Fibroblast of the aortic adventitia (primary cell): ENCODE results near the gene B3GNT8. TPM values are rescaled to one million over a fixed set of nuclear protein-coding genes. Genes with fewer than 3 reads are reported as not detected.

Source experiments
- DNase-seq: peaks from one replicate; pipeline ENCODE4 v3.0.0-alpha.2; 2010; ENCODE audit warnings: low read depth
- H3K4me3 ChIP-seq: 2 replicates; pipeline ENCODE4 v1.5.1; 2011; ENCODE audit warnings: low read depth, mild to moderate bottlenecking, control low read depth, low read length, moderate library complexity
- CTCF ChIP-seq: IDR thresholded peaks from 2 replicates; pipeline ENCODE4 v1.5.1; 2011; ENCODE audit warnings: mild to moderate bottlenecking, low read length, control low read depth, inconsistent platforms; ENCODE audit not compliant: insufficient read depth
- total RNA-seq: library from RNA; depleted of rRNA; stranded (reverse); fragments of >200 nt; gene quantifications from 2 replicates; pipeline ENCODE4 v1.2.3, GENCODE V29; 2012; ENCODE audit warnings: low replicate concordance

The B3GNT8 gene
- total RNA-seq, 1 donor: 2.1 TPM

GRCh38 chr19:41427647-41428480, 690 bp upstream of the B3GNT8 start:
- DNase-seq: peak; percentile 22
- peak overlapping the region; percentile 58 for H3K4me3 ChIP-seq
- TF ChIP-seq CTCF: peak; percentile 12

DNA sequence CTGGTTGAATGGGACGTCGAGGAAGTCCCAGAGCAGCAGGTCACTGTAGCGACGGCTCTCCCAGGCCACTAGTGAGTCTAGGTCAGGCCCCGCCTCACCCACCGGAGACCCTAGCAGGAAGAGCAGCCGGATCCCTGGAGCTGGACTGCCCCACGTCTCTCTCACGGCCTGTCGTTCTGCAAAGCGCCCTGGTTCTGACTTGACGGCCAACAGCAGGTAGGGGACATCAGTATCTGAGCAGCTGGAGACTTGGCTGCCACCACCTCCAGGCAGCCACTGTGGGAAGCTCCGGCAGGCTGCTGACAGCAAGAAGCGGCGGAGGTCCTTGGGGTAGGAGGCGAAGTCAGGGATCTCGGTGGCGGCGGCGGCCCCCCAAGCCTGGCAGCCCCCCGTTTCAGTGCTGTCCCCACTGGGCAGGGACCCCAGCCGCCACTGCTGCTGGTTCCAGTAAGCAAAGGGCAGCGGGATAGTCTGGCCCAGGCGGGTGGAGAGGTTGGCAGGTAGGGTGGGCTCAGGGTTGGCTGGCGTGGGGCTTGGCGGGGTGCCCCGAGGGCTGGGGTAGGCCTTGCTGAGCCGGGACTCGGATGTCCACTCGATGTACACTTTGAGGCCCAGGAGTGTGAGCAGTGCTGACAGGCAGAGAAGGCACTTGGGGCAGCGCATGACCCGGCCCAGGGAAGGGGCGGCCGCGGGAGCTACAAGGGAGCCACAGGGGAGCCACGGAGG, 895 bp downstream of the B3GNT8 start:
- DNase-seq: no peak
- no peak for TF ChIP-seq CTCF
- H3K4me3 ChIP-seq: peak overlapping the region; percentile 62

- DNase-seq: no peak
- H3K4me3 ChIP-seq: no peak overlapping the region
- TF ChIP-seq CTCF: no peak
Measured at GRCh38 chr19:41425174-41426115, 1.7 kb downstream of the B3GNT8 start.

GRCh38 chr19:41424335-41425173, 2.6 kb downstream of the B3GNT8 start:
- no peak for TF ChIP-seq CTCF
- DNase-seq: no peak

DNA sequence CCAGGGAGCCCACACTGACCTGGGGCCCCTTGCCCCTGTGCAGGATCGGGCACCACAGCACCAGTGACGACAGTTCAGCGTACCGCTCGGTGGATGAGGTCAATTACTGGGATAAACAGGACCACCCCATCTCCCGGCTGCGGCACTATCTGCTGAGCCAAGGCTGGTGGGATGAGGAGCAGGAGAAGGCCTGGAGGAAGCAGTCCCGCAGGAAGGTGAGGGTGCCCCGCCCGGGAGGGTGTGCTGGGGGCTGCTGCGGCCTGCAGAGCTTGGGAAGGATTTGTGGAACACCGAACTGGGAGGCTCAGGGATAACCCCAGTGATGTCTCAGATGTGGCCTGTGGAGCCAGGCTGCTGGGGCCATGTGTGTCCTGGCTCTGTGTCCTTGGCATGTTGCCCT, 4.2 kb downstream of the B3GNT8 start:
- no peak for TF ChIP-seq CTCF
- no peak overlapping the region for H3K4me3 ChIP-seq
- DNase-seq: no peak

More at GRCh38 chr19:41424335-41425173, 2.6 kb downstream of the B3GNT8 start:
- H3K4me3 ChIP-seq: no peak overlapping the region

- DNase-seq: no peak
- no peak overlapping the region for H3K4me3 ChIP-seq
- no peak for TF ChIP-seq CTCF
Measured at GRCh38 chr19:41422456-41422855, 4.7 kb downstream of the B3GNT8 start.
